ENCODE measurements around the gene CFDP1.

CFDP1 gene

DNA sequence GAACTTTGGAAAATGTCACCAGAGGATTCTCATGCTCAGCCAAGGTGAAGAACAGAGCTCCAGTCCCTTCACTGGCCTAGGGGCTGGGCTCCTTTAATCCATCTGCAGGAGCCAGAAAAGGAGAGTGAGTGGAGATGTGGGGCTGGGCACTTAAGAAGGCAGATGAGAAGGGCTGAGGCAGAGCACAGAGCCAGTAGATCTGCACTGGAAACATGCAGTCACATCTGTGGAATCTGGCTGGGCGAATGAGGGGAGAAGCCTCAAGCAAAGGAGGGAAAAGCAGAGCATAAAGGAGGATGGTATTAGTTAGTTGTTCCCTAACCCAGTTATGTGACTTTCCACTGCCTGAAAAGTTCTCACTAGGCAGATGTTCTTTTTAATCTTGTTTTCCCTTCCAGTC, 131.5 kb downstream of the CFDP1 start:
- no peak for TF ChIP-seq EZH2phosphoT487 (IDR thresholded peaks at IDR 0.05; ENCODE audit: low read depth)
- TF ChIP-seq, protein P1, sequence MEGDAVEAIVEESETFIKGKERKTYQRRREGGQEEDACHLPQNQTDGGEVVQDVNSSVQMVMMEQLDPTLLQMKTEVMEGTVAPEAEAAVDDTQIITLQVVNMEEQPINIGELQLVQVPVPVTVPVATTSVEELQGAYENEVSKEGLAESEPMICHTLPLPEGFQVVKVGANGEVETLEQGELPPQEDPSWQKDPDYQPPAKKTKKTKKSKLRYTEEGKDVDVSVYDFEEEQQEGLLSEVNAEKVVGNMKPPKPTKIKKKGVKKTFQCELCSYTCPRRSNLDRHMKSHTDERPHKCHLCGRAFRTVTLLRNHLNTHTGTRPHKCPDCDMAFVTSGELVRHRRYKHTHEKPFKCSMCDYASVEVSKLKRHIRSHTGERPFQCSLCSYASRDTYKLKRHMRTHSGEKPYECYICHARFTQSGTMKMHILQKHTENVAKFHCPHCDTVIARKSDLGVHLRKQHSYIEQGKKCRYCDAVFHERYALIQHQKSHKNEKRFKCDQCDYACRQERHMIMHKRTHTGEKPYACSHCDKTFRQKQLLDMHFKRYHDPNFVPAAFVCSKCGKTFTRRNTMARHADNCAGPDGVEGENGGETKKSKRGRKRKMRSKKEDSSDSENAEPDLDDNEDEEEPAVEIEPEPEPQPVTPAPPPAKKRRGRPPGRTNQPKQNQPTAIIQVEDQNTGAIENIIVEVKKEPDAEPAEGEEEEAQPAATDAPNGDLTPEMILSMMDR (IDR thresholded peaks at IDR 0.05; ENCODE audit: low read depth, low read length): no peak
- H3K27ac ChIP-seq (ENCODE audit: low read length): no peak overlapping the region

DNA sequence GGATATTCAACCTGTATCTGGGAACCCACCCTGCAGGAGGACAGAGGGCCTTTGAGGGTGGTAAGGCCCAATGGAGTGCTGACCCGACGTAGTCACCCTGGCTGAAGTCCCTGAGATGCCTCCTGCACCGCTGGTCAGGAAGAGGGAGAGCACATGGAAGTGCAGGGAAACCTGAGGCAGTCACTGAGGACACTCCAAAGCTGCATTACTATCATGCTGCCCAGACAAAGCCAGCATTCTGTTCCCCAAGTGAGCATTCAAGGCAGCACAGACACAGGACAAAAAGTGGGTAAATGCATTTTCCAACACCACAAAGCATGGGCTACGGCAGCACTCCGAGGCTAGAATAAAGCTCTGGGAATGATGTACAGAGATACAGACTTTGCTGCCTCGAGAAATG, 135.0 kb downstream of the CFDP1 start:
- no peak overlapping the region for H3K9ac ChIP-seq (ENCODE audit: low read length)
- no peaks in the 10 kb centered on the region for H3K4me1 ChIP-seq (ENCODE audit: low read length)
- no peaks in the 10 kb centered on the region for H3K9me3 ChIP-seq (ENCODE audit: insufficient read depth, low read length)
- no peak for TF ChIP-seq EZH2phosphoT487 (IDR thresholded peaks at IDR 0.05; ENCODE audit: low read depth)
- TF ChIP-seq, protein P1 (IDR thresholded peaks at IDR 0.05; ENCODE audit: low read depth, low read length): no peak
- no peak overlapping the region for H3K27ac ChIP-seq (ENCODE audit: low read length)
- no peaks in the 10 kb centered on the region for H3K79me2 ChIP-seq (ENCODE audit: low read length)
- peaks cover 2% of the 10 kb centered on the region for H4K20me1 ChIP-seq (ENCODE audit: insufficient read depth, low read length)
- H3K27me3 ChIP-seq (ENCODE audit: low read depth, low read length): no peaks in the 10 kb centered on the region
- H2AFZ ChIP-seq (ENCODE audit: low read depth, low read length): no peak overlapping the region
- no peak overlapping the region for H3K4me3 ChIP-seq (ENCODE audit: low read length)
- no peak overlapping the region for H3K4me2 ChIP-seq (ENCODE audit: low read length)
- peaks cover 10% of the 10 kb centered on the region for H3K36me3 ChIP-seq (replicated peaks; ENCODE audit: low read depth, low read length)

More for the DNA sequence above, 131.5 kb downstream of the CFDP1 start:
- Histone ChIP-seq H3K9ac (ENCODE audit: low read length) (no peak overlapping the region), H3K27me3 (ENCODE audit: low read depth, low read length) (no peaks in the 10 kb centered on the region), H3K79me2 (ENCODE audit: low read length) (no peaks in the 10 kb centered on the region), H3K4me1 (ENCODE audit: low read length) (no peaks in the 10 kb centered on the region), H4K20me1 (ENCODE audit: insufficient read depth, low read length) (peaks cover 2% of the 10 kb centered on the region; the same call in 1 of the 2 replicates), H3K4me3 (ENCODE audit: low read length) (no peak overlapping the region), H3K4me2 (ENCODE audit: low read length) (no peak overlapping the region), H2AFZ (ENCODE audit: low read depth, low read length) (no peak overlapping the region), H3K36me3 (replicated peaks; ENCODE audit: low read depth, low read length) (peaks cover 14% of the 10 kb centered on the region), H3K9me3 (ENCODE audit: insufficient read depth, low read length) (no peaks in the 10 kb centered on the region)

DNA sequence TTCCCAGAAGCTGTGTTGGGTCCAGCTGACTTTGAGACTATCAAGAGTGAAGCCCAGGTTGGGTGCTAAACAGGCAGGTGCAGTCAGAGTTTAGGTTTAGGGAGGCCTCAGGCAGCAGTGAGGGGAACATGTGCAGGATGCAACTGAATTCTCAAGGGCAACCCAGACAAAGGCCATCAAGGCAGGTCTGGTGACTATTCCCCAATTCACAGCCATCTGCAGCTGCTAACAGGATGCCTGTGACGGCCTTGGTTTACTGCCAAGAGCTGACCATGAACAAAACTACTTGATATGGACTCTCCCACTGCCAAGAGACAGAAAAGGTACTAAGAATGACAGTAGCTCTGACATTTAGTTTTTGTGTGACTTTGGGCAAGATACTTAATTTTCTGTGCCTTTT, 136.7 kb downstream of the CFDP1 start:
- Histone ChIP-seq H3K27me3 (ENCODE audit: low read depth, low read length) (no peaks in the 10 kb centered on the region), H3K79me2 (ENCODE audit: low read length) (no peaks in the 10 kb centered on the region), H3K4me2 (ENCODE audit: low read length) (no peak overlapping the region), H3K4me3 (ENCODE audit: low read length) (no peak overlapping the region), H3K9ac (ENCODE audit: low read length) (no peak overlapping the region), H3K9me3 (ENCODE audit: insufficient read depth, low read length) (no peaks in the 10 kb centered on the region), H2AFZ (ENCODE audit: low read depth, low read length) (no peak overlapping the region), H3K4me1 (ENCODE audit: low read length) (no peaks in the 10 kb centered on the region), H3K36me3 (replicated peaks; ENCODE audit: low read depth, low read length) (peaks cover 18% of the 10 kb centered on the region), H4K20me1 (ENCODE audit: insufficient read depth, low read length) (peaks cover 2% of the 10 kb centered on the region), H3K27ac (ENCODE audit: low read length) (no peak overlapping the region)
- TF ChIP-seq, protein P1 (IDR thresholded peaks at IDR 0.05; ENCODE audit: low read depth, low read length): no peak
- no peak for TF ChIP-seq EZH2phosphoT487 (IDR thresholded peaks at IDR 0.05; ENCODE audit: low read depth)

DNA sequence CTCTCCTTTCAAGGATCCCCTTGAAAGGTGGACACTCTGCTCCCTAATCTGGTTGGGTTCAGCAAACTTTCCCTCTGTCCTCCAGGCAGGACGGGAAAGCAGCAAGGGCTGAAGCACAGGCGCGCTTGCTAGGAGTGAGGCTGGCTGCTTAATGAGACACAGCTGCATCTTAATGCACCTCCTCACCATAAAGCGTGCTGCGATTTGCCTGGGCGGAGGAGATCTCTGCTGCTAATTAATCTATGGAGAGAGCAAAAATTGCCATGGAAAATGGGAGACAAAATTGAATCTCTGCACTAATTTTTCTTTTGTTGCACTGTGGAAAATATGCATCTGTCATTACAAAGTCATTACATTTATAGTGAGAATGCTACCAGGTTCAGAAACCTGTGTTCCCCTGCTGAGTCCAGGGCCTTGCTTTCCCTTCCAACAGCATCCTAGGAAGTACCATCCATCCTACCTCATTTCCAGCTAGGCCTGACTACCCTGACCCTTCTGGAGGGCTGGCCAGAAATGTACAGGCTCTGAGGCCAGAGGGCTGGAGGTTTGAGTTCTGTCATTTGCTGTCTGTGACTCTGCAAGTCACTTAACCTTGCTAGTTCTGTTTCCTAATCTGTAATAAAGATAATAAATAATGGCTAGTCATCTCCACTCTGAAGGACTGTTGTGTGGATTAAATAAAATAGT, 138.4 kb downstream of the CFDP1 start:
- H3K4me1 ChIP-seq (ENCODE audit: low read length): no peaks in the 10 kb centered on the region
- H2AFZ ChIP-seq (ENCODE audit: low read depth, low read length): no peak overlapping the region
- TF ChIP-seq EZH2phosphoT487 (IDR thresholded peaks at IDR 0.05; ENCODE audit: low read depth): no peak
- TF ChIP-seq, protein P1 (IDR thresholded peaks at IDR 0.05; ENCODE audit: low read depth, low read length): no peak
- H3K9me3 ChIP-seq (ENCODE audit: insufficient read depth, low read length): no peaks in the 10 kb centered on the region
- no peaks in the 10 kb centered on the region for H3K27me3 ChIP-seq (ENCODE audit: low read depth, low read length)
- peaks cover 6% of the 10 kb centered on the region for H4K20me1 ChIP-seq (ENCODE audit: insufficient read depth, low read length)
- no peak overlapping the region for H3K4me2 ChIP-seq (ENCODE audit: low read length)
- no peaks in the 10 kb centered on the region for H3K79me2 ChIP-seq (ENCODE audit: low read length)
- no peak overlapping the region for H3K27ac ChIP-seq (ENCODE audit: low read length)
- no peak overlapping the region for H3K4me3 ChIP-seq (ENCODE audit: low read length)
- peaks cover 17% of the 10 kb centered on the region for H3K36me3 ChIP-seq (replicated peaks; ENCODE audit: low read depth, low read length)
- no peak overlapping the region for H3K9ac ChIP-seq (ENCODE audit: low read length)

Measured in OCI-LY3 (cell line).